Measurements from ENCODE around the gene MAGEB3.

GRCh38 chrX:30224536-30224935, 5.9 kb upstream of the MAGEB3 start:
- no peak for TF ChIP-seq POLR2A (IDR thresholded peaks at IDR 0.05; ENCODE audit: insufficient read depth in 1 of 2, low read depth in 2 of 2, low read length in 2 of 2)
- no peak for TF ChIP-seq ZNF781 (CRISPR knock-in tag; IDR thresholded peaks at IDR 0.05; ENCODE audit: borderline replicate concordance, not compliant biosample characterization)
- TF ChIP-seq JUND (CRISPR knock-in tag; IDR thresholded peaks at IDR 0.05), result no peak
- no peak for TF ChIP-seq RAD21 (CRISPR knock-in tag; IDR thresholded peaks at IDR 0.05)
- TF ChIP-seq ZNF569 (CRISPR knock-in tag; IDR thresholded peaks at IDR 0.05; ENCODE audit: borderline replicate concordance), result no peak
- TF ChIP-seq CTCF (CRISPR knock-in tag; IDR thresholded peaks at IDR 0.05), result no peak
- no peak for TF ChIP-seq IRF1 (CRISPR knock-in tag; IDR thresholded peaks at IDR 0.05; ENCODE audit: low read depth)
- no peak for TF ChIP-seq MEIS1 (CRISPR knock-in tag; IDR thresholded peaks at IDR 0.05; ENCODE audit: borderline replicate concordance)
- TF ChIP-seq SNAPC5 (CRISPR knock-in tag; IDR thresholded peaks at IDR 0.05; ENCODE audit: borderline replicate concordance), result no peak
- TF ChIP-seq THYN1 (CRISPR knock-in tag; IDR thresholded peaks at IDR 0.05; ENCODE audit: borderline replicate concordance, low read depth), result no peak
- TF ChIP-seq NBN (conservative IDR thresholded peaks at IDR 0.05), result no peak
- TF ChIP-seq IRF9 (CRISPR knock-in tag; IDR thresholded peaks at IDR 0.05; ENCODE audit: borderline replicate concordance), result no peak
- TF ChIP-seq TOPORS (CRISPR knock-in tag; IDR thresholded peaks at IDR 0.05), result no peak
